OCI-LY1 (cell line): Measurements from ENCODE around the gene ACTN4.

Source experiments
- EZH2 ChIP-seq: fragments of 200-600 bp; sonication (generic), shearing (Covaris generic); IDR thresholded peaks from 2 replicates; pipeline ENCODE4 v1.8.0; 2017; ENCODE audit warnings: borderline replicate concordance, mixed run types, mild to moderate bottlenecking, antibody characterized with exemption, low read length, moderate library complexity, mixed read lengths
- TF ChIP-seq, protein P1 (sequence below): fragments of 200-600 bp; sonication (generic), shearing (Covaris generic); IDR thresholded peaks from 2 replicates; pipeline ENCODE4 v1.5.1; 2017; ENCODE audit warnings: mild to moderate bottlenecking, antibody characterized with exemption, low read length, moderate library complexity, mixed read lengths

DNA sequence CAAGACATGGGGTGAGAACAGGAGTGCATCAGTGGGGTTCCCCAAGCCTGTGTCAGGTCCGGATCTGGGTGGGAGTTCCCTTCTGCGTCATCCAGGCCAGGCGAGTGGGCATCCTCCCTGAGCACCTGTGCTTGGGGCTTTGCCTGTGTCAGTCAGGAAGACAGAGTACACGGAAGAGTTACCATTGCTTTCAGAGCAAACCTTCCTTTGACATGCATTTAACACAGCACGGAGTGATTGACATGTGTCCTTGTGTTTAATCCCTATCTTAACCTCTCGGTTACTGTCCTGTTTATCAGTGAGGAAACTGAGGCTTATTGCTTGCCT, 49.2 kb downstream of the ACTN4 start:
- TF ChIP-seq EZH2, result no peak
- TF ChIP-seq, protein P1, sequence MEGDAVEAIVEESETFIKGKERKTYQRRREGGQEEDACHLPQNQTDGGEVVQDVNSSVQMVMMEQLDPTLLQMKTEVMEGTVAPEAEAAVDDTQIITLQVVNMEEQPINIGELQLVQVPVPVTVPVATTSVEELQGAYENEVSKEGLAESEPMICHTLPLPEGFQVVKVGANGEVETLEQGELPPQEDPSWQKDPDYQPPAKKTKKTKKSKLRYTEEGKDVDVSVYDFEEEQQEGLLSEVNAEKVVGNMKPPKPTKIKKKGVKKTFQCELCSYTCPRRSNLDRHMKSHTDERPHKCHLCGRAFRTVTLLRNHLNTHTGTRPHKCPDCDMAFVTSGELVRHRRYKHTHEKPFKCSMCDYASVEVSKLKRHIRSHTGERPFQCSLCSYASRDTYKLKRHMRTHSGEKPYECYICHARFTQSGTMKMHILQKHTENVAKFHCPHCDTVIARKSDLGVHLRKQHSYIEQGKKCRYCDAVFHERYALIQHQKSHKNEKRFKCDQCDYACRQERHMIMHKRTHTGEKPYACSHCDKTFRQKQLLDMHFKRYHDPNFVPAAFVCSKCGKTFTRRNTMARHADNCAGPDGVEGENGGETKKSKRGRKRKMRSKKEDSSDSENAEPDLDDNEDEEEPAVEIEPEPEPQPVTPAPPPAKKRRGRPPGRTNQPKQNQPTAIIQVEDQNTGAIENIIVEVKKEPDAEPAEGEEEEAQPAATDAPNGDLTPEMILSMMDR, result no peak
